ENCODE results near the gene XAGE1B. TPM values are rescaled to one million over a fixed set of nuclear protein-coding genes. Genes with fewer than 3 reads are reported as not detected.

The XAGE1B gene, protein sequence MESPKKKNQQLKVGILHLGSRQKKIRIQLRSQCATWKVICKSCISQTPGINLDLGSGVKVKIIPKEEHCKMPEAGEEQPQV
- not detected in 2 replicates for total RNA-seq

GRCh38 chrX:52516987-52517325, at the start of gene XAGE1B:
TSS of gene XAGE1B (minus strand) at chrX:52517063. CDS start at chrX:52515527, 1,536 bp downstream.

GRCh38 chrX:52495545-52496418, 21.1 kb downstream of the XAGE1B start, which contains the start of gene XAGE1A:
TSS of gene XAGE1A (plus strand) at chrX:52495808. CDS start at chrX:52497362, 1,554 bp downstream.

Other genes starting within 250 kb of the XAGE1B start
- not detected in 2 replicates for gene XAGE2, start 148.0 kb downstream of the XAGE1B start, total RNA-seq
- gene XAGE1A, start 21.3 kb downstream of the XAGE1B start, total RNA-seq, result not detected in 2 replicates
- not detected in 2 replicates for gene SSX7, start 137.8 kb upstream of the XAGE1B start, total RNA-seq
- gene SSX2, start 190.1 kb upstream of the XAGE1B start, total RNA-seq, result not detected in 2 replicates
- not detected in 2 replicates for gene SSX2B, start 234.2 kb upstream of the XAGE1B start, total RNA-seq

Data from epithelial cell of alveolus of lung (primary cell).